Measurements from ENCODE around the gene ZC3H13. TPM values are rescaled to one million over a fixed set of nuclear protein-coding genes. Genes with fewer than 3 reads are reported as not detected.

The ZC3H13 gene
- 11.1 and 13.4 TPM in 2 replicates for total RNA-seq (2014; rRNA removed; shearing (Covaris generic))

- DNase-seq (ENCODE audit: low read depth), result peak; percentile 94
Measured at GRCh38 chr13:46052319-46053161, at the start of gene ZC3H13. Gene ZC3H13 (minus strand): TSS chr13:46052746. CDS start chr13:46045507, 7,239 bp downstream.

GRCh38 chr13:46102255-46102605, 49.7 kb upstream of the ZC3H13 start:
- no peak for DNase-seq (ENCODE audit: low read depth)

DNA sequence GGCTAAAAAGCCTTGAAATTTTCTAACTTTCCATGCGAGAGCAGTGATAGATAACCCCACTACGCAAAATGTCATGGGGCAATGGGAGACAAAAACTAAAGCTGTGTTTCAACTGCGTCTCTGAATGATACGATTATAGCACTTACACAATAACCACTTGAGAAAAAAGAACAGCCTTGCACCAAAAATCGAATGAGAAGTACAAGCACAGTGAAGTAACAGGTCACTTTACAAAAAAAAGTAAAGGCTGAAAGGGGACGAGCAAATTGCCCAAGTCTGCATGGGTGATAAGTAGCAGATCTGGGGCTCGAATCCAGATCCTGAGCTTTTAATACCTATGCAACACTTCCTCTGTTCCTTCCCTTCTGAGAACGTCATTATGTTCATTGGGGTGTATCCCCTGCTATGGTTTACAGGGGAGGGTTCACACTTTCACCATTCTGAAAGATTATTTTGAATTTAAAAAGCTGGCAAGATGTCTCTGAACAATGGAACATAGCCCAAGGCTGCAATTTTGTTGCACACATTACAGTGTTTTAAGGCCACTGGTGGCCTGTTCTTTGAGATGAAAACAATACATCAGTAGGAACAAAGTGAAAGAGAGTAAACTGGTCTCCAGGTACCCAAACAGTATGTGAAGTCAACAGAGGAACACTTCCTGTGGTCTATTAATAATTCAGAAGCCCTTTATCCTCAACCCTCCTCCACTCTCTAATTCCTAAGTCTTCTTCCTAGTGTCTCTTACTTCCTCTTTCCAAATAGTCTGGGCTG, 49.1 kb upstream of the ZC3H13 start:
- no peak for DNase-seq (ENCODE audit: low read depth)

DNA sequence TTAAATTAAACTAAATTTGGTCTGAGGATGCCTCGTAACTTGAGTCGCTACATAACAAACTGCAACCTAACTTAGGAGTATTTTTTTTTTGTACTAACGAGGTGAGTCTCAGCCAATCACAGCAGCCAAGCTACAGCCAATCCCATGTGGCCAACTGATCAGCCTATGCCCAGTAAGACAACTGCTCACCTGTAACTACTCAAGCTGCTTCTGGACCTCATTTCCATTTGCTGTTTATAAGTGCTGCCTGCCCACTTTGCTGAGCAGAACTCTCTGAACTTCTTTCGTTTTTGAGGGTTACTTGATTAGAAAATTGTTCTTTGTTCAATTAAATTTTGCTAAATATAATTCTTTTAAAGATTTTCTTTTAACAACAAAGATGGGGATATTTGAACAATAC, 48.5 kb upstream of the ZC3H13 start:
- no peak for DNase-seq (ENCODE audit: low read depth)

DNA sequence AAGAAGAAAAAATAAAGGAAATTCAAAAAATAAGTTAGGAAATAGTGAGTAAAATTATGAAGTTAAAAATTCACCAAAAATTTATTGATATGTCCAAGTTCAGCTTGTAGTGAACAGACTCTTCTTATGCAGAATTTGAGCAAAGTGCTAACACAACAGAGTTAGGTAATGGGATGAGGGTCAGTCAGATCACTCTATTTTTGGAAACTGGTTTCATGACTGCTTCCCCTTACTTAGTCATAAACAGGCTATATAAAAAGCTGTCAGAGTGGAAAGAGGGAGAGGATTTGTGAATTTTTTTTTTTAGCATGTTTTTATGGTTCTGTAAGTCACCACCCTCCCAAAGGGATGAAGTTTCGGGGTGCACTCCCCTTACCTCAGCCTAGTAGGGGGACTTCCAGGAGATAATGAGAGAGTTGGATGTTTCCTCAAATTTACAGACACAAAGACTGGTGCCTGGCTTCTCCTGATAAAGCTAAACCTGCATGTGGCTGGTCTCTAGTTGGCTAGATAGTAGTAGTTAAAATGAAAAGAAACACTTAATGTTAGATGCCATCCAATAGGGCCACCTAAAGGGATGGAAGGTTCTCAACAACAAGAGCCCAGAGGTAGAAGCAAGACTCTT, 47.8 kb upstream of the ZC3H13 start:
- peak; percentile 8 for DNase-seq (ENCODE audit: low read depth)

DNA sequence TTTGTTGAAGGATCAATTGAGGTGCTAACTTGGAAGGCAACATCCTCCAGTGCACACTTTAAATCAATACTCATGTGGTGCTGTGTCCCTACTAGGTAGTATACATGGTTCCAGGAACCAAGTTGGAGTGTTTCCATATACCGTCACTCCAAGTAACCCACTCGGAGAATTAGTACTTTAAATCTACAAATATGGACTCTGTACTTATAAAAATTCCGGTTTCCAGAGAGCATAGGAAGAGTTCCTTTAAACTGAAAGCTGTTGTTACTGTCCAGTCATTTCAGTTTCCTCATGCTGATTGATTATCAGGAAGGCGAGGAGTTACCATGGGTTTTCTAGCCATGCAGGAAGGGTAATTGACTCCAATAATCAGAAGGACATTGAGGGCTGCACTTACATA, 45.1 kb upstream of the ZC3H13 start:
- no peak for DNase-seq (ENCODE audit: low read depth)

DNA sequence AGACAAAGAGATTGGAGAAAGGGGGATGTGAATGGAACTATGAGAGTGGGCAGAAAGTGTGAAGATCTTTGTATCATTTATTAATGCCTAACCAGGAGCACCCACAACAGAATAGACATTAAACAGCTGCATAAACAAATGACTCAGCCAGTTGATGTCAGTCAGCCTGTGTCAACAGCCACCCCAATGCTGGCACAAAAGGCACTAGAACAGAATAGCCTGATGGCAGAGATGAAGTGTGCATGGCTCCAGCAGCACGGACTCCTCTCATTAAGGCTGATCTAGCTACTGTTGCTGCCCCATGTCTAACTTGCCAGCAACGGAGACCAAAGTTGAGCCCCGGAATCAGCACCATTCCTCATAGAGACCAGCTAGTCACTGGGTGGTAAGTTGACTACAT, 44.5 kb upstream of the ZC3H13 start:
- no peak for DNase-seq (ENCODE audit: low read depth)

- DNase-seq (ENCODE audit: low read depth), result no peak
Measured at GRCh38 chr13:46094478-46094877, 41.9 kb upstream of the ZC3H13 start.

- DNase-seq (ENCODE audit: low read depth), result no peak
Measured at GRCh38 chr13:46088821-46089562, 36.4 kb upstream of the ZC3H13 start.

DNA sequence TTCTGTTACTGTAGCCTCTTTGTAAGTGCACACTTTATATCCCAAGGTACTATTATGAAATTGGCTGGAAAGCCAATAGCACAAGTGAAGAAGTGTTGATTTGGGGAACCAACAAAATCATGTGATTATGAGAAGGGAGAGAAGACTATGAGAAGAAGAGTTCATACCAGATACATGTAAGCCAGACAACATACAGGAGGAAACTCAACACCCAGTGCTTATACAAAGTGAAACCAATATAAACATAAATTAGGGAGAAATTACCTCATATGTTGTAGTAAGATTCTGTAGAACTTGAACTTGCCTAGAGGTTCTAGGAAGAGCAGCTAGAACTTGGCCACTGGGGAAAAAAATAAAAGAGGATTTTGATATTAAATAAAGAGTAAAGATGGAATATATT, 34.9 kb upstream of the ZC3H13 start:
- no peak for DNase-seq (ENCODE audit: low read depth)

DNA sequence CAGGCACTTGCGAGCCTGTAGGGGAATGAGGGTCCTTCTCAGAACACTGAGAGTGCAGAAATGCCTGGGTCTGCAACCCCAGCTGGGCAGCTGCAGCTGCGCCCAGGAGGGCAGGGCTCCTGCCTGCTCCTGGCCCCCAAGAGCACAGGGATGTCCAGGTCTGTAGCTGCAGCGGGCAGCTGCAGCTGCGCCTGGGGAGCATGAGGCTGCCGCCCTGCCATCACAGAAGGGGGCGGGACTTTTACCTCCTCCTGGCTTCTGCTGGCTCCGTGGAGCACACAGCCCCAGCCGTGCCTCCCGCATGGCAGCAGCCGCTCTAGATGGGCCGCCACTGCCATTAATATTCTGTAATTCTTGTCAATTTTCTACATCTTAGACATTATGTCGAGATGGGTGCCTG, 34.4 kb upstream of the ZC3H13 start:
- no peak for DNase-seq (ENCODE audit: low read depth)

DNA sequence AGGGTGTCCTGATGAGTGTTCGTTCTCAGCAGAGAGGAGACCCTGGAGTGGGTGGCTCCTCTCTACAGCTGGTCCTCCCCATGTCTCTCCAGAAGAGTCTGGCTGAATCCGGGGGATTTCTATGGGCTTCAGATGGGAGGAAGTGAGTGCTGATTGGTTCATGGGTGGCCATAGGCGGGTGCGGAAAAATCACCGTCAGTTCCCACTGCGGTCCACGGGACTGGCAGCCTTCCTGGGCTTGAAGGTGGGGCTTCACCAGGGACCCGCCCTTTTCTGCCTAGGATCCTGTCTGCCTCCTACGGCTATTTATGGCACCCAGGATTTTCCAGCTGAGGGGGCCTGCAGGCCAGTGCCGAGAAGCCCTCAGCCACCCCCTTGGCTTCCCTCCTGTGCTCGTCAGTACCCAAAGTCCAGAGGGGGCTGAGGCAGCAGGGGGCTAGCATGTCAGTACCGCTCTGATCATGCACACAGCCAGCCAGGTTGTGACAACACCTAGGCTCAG, 33.9 kb upstream of the ZC3H13 start:
- DNase-seq (ENCODE audit: low read depth), result no peak

DNA sequence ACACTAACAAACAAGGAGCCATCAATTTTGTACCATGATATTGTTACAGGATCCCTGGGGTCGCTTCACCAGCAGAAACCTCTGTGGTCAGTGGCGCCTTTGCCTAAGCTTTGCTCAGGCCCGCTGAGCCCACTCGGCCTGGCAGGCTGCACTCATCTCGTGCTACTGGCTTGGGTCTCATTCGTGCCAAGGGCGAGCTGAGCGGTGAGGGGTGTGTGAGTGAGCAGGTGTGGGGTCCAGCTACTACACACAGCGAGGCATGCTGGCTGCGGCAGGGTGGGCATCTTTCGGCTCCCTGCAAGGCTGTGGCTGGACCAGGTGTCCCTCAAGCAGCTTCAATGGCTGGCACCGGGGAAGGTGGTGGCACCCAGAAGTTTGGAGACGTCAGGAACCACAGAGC, 33.2 kb upstream of the ZC3H13 start:
- DNase-seq (ENCODE audit: low read depth), result no peak

DNA sequence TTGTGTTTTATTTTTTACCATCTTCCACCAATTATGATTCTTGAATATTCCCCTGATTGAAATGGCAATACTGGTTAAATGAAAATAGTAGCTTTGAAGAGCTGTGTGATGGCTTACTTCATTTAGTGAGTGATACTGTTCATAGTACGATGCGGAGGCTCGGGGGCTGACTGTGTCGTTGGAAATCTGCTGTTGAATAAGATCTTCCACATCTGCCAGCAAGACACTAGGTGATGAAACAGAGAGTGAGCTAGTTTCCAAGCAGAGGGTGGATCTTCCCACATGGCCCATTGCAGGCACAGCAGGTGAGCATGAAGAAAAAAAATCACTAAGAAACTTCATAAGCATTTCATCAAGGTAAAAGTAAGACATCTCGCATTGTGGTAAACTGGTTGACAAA, 29.8 kb upstream of the ZC3H13 start:
- DNase-seq (ENCODE audit: low read depth), result no peak

DNA sequence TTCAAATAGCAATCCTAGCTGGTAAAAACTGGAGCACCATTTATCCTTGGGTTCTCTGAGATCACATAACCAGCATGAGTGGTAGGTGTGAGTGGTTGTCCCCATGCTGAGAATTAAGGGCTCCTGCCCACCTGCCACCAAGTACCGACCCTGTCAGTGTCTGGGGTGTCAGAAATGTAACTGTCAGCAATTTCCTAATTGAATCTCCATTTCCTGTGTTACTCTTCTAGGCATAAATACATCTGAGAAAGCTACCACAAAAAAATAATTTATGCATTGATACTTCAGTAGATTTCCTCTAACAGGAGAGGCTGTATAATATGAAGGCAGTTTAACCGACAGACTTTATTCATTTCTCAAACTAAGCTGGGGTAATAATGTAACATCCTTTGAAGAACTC, 27.2 kb upstream of the ZC3H13 start:
- DNase-seq (ENCODE audit: low read depth), result no peak

DNA sequence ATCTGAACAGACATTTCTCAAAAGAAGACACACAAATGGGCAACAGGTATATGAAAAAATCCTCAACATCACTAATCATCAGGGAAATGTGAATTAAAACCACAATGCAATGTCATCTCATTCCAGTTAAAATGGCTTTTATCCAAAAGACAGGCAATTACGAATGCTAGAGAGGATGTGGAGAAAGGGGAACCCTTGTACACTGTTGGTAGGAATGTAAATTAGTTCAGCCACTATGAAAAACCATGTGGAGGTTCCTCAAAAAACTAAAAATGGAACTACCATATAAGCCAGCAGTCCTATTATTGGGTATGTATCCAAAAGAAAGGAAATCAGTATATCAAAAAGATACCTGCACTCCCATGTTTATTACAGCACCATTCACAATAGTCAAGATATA, 24.7 kb upstream of the ZC3H13 start:
- DNase-seq (ENCODE audit: low read depth), result no peak

GRCh38 chr13:46076827-46077226, 24.3 kb upstream of the ZC3H13 start:
- no peak for DNase-seq (ENCODE audit: low read depth)

DNA sequence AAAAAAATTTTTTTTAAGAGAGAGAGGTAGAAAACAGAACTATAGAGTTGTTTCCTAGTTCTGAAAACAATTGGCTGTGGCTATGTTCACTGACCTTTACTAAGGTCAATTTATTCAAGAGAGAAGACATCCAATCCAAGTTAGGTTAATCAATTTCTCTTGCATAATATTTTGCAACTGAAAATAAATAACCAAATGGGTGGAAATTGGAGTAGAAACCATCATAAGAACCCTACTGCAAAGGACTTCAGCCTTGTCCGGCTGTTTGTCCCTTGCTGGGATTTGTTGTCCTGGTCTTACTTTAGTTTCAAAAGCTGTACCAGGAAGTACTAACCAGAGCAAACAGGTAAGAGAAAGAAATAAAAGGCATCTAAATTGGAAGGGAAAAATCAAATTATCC, 23.3 kb upstream of the ZC3H13 start:
- DNase-seq (ENCODE audit: low read depth), result no peak

DNA sequence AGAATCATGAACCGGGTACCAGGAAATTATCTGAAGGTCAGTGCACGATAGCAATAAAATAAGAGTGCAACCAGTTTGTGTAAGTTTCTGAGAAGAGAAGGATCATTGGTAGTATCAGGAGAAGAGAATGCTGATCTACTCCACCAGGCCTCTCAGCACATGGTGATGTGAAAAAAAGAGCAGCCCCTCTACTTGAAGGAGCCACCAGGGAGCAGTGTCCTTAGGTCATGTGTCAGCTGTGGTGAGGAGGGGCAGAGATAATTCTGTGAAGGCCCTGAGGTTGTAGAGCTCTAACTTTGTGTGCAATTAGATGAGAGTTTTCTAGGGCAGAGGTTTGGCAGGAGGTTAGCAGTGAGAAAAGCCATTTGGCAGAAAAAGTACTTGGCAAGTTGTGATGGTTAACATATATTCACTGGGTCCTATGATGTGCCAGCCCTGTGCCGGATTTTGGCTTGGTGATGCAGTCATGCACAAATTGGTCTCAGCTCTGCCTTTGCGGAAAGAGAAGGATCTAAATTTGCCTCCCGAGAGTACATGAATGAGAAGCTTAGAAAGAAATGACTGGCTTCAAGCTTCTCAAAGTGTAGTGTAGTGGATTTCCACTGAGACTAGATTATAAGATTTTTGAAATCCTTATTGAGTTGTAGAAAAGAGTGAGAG, 19.2 kb upstream of the ZC3H13 start:
- DNase-seq (ENCODE audit: low read depth), result no peak

DNA sequence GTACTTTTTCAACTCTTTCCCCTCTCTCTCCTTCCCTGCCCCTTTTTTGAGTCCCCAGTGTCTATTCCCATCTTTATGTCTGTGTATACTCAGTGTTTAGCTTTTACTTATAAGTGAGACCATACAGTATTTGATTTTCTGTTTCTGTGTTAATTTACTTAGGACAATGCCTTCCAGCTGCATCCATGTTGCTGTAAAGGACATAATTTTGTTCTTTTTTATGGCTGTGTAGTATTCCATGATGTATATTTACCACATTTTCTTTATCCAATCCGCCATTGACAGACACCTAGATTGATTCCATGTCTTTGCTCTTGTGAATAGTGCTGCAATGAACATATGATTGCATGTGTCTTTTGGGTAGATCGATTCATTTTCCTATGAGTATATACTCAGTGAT, 10.7 kb upstream of the ZC3H13 start:
- no peak for DNase-seq (ENCODE audit: low read depth)

DNA sequence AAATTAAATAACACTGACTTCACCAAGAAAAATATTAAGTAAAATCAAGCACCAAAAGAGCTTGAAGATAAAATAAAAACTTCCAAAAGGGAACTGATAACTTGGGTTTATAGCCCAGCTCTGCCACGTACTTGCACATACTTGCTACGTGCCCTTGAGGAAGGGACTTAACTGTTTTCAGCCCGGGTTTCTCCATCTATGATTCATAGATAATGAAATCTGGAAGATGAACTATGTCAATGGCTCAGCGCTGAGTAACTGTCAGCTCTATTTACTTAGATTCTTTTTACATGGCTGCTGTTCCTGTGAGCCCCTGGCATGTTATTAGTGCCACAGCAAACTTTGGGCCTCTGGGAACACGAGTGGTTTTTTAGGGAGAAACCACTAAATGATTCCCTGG, 9.6 kb upstream of the ZC3H13 start:
- peak; percentile 74 for DNase-seq (ENCODE audit: low read depth)
